ENCODE results near the gene ESR2. TPM values are rescaled to one million over a fixed set of nuclear protein-coding genes. Genes with fewer than 3 reads are reported as not detected.

Gene ESR2
- total RNA-seq, 4 donors from 2014 or later, result 0.51 TPM; not detected in 3

DNA sequence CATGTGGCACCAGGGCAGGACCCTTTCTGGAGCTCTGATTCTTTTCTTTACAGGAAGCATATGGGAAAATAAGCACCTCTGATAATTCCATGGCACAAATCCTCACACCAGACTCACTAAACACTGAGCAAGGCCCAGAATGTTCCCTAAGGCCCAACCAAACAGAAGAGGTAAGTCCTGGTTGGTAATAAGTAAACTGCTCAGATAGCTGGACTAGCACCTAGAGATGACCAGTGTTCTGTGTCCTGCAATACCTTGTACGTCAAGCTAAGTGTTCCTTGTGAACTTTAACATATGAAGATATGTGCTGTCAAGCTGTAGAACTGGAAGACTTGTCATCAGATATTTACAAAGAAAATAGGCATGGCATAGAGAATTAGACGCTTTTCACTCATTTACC is 186.7 kb downstream of the ESR2 start:
- in situ Hi-C loops (cut with MboI; ENCODE audit: low sequenced_read_pairs in 4 of 4), result no loop called here
- DNase-seq, result no peak

DNA sequence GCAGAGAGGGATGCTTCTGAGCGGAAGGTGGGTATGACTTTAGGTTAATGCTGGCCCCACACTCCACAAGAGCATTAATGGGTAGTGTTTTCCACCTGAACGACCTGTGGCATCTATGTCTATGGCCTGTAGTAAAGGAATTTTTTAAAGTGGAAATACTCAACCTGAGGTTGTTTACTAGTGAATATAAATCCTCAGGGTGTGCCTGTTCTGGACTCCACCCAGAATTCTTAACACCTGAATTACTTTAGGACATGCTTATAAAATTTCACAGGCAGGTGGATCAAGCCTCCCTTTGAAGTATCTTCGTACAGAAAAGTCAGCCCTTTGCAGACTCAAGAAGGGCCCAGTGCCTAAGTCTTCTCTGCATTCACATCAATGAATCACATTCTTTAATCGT is 196.1 kb downstream of the ESR2 start:
- Histone ChIP-seq H3K4me1 (no peaks in the 10 kb centered on the region), H3K4me3 (no peak overlapping the region), H3K27me3 (no peaks in the 10 kb centered on the region), H3K27ac (no peak overlapping the region), H3K9me3 (no peaks in the 10 kb centered on the region), H3K36me3 (peaks cover 0 to 38% of the 10 kb centered on the region in 2 donors)
- DNase-seq (no peak), ATAC-seq (no peak)
- TF ChIP-seq, protein P1, sequence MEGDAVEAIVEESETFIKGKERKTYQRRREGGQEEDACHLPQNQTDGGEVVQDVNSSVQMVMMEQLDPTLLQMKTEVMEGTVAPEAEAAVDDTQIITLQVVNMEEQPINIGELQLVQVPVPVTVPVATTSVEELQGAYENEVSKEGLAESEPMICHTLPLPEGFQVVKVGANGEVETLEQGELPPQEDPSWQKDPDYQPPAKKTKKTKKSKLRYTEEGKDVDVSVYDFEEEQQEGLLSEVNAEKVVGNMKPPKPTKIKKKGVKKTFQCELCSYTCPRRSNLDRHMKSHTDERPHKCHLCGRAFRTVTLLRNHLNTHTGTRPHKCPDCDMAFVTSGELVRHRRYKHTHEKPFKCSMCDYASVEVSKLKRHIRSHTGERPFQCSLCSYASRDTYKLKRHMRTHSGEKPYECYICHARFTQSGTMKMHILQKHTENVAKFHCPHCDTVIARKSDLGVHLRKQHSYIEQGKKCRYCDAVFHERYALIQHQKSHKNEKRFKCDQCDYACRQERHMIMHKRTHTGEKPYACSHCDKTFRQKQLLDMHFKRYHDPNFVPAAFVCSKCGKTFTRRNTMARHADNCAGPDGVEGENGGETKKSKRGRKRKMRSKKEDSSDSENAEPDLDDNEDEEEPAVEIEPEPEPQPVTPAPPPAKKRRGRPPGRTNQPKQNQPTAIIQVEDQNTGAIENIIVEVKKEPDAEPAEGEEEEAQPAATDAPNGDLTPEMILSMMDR (IDR thresholded peaks at IDR 0.05 in 4 of 5, conservative IDR thresholded peaks at IDR 0.05 in 1 of 5), result no peak
- no peak for TF ChIP-seq POLR2A (IDR thresholded peaks at IDR 0.05)
- intact Hi-C loops (cut with DNase I; ENCODE audit: low total_unique reads) (no loop called here), in situ Hi-C loops (cut with MboI; ENCODE audit: low sequenced_read_pairs in 4 of 4) (no loop called here)

More for the DNA sequence above, 186.7 kb downstream of the ESR2 start:
- Histone ChIP-seq H3K9me3 (no peaks in the 10 kb centered on the region), H3K4me3 (no peak overlapping the region), H3K27me3 (no peaks in the 10 kb centered on the region), H3K36me3 (peaks cover 0 to 24% of the 10 kb centered on the region in 2 donors), H3K27ac (no peak overlapping the region), H3K4me1 (peaks cover 10 to 17% of the 10 kb centered on the region in 2 donors)
- TF ChIP-seq, protein P1 (IDR thresholded peaks at IDR 0.05 in 4 of 5, conservative IDR thresholded peaks at IDR 0.05 in 1 of 5), result no peak
- no peak for TF ChIP-seq POLR2A (IDR thresholded peaks at IDR 0.05)
- intact Hi-C loops (cut with DNase I; ENCODE audit: low total_unique reads), result no loop called here
- no peak for ATAC-seq

DNA sequence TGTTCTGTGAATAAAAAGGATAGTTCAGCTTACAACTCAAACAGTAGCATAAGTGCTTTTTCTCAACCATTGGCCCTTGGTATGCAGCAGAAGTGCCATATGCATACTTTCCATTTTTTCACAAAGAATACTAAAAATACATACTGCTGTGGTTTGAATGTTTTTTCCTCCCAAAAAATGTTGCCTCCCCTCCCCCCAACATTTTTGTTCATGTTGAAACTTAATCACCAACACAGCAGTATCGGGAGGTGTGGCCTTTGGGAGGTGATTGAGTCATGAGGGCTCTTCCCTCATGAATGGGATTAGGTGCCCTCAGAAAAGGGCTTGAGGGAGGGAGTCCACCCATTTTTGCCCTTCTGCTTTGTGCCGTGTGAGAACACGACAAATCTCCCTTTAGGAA is 198.6 kb downstream of the ESR2 start:
- no peaks in the 10 kb centered on the region for H3K9me3 ChIP-seq
- intact Hi-C loops (cut with DNase I; ENCODE audit: low total_unique reads) (no loop called here), in situ Hi-C loops (cut with MboI; ENCODE audit: low sequenced_read_pairs in 4 of 4) (no loop called here)
- no peak for ATAC-seq
- DNase-seq, result no peak
- no peaks in the 10 kb centered on the region for H3K4me1 ChIP-seq
- TF ChIP-seq POLR2A (IDR thresholded peaks at IDR 0.05), result no peak
- TF ChIP-seq, protein P1 (IDR thresholded peaks at IDR 0.05 in 4 of 5, conservative IDR thresholded peaks at IDR 0.05 in 1 of 5), result no peak
- H3K27ac ChIP-seq, result no peak overlapping the region
- no peak overlapping the region for H3K4me3 ChIP-seq
- no peaks in the 10 kb centered on the region for H3K27me3 ChIP-seq
- peaks cover 0 to 28% of the 10 kb centered on the region in 2 donors for H3K36me3 ChIP-seq

DNA sequence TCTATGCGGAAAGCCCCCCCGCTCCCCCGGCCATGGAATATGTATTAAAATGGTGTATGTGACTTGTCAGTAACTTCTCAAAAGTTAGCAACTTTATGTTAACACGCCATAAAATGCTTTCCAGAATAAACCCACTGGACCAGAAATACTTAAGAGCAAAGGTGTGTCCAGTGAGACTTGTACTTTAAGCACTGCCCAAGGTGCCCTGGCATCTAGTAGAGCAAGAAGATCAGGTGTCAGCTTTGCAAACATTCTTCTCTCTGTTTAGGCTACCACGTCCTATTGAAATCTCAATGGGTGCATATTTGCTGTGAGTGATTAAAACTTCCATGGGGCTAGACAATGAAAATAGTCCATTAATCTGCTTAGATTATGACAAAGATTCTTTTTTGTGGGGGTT is 201.2 kb downstream of the ESR2 start:
- H3K27ac ChIP-seq, result no peak overlapping the region
- H3K27me3 ChIP-seq, result no peaks in the 10 kb centered on the region
- intact Hi-C loops (cut with DNase I; ENCODE audit: low total_unique reads) (no loop called here), in situ Hi-C loops (cut with MboI; ENCODE audit: low sequenced_read_pairs in 4 of 4) (no loop called here)
- peaks cover 0 to 18% of the 10 kb centered on the region in 2 donors for H3K36me3 ChIP-seq
- TF ChIP-seq POLR2A (IDR thresholded peaks at IDR 0.05), result no peak
- TF ChIP-seq, protein P1 (IDR thresholded peaks at IDR 0.05 in 4 of 5, conservative IDR thresholded peaks at IDR 0.05 in 1 of 5), result no peak
- no peaks in the 10 kb centered on the region for H3K9me3 ChIP-seq
- H3K4me3 ChIP-seq, result no peak overlapping the region
- ATAC-seq (no peak), DNase-seq (no peak)
- H3K4me1 ChIP-seq, result no peaks in the 10 kb centered on the region

DNA sequence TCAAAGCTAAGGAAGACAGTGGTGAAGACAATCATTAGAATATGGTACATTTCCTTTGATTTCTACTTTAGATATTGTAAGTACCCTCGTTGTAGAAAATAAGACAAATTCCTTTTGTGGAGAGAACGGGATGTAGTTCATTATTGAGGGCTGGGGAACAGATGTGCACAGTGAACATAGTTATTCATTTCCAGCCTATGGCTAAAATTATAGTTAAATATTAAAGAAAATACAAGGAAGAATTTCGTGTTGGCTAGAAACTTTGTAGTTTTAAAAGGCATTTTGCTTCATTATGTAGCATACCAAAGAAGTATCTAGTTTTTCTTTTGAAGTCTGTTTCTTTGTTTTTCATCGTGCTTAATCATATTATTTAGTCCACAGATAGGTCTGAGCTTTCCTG is 201.8 kb downstream of the ESR2 start:
- H3K27ac ChIP-seq, result no peak overlapping the region
- H3K27me3 ChIP-seq, result no peaks in the 10 kb centered on the region
- no peak overlapping the region for H3K4me3 ChIP-seq
- H3K9me3 ChIP-seq, result no peaks in the 10 kb centered on the region
- TF ChIP-seq, protein P1 (IDR thresholded peaks at IDR 0.05 in 4 of 5, conservative IDR thresholded peaks at IDR 0.05 in 1 of 5), result no peak
- TF ChIP-seq POLR2A (IDR thresholded peaks at IDR 0.05), result no peak
- H3K36me3 ChIP-seq, result peaks cover 0 to 12% of the 10 kb centered on the region in 2 donors
- intact Hi-C loops (cut with DNase I; ENCODE audit: low total_unique reads) (no loop called here), in situ Hi-C loops (cut with MboI; ENCODE audit: low sequenced_read_pairs in 4 of 4) (no loop called here)
- ATAC-seq (no peak), DNase-seq (no peak)
- no peaks in the 10 kb centered on the region for H3K4me1 ChIP-seq
